Measurements from ENCODE around the gene SEMA7A. TPM values are rescaled to one million over a fixed set of nuclear protein-coding genes. Genes with fewer than 3 reads are reported as not detected.

Gene SEMA7A
- total and polyA plus RNA-seq, 9 of the 15 experiments (the other 6 are each of a cell fraction or from before 2014, with no cell fraction given): 0.04 to 8.2 (median 5.4) TPM; not detected in 1

GRCh38 chr15:74433592-74434262 lies at the start of gene SEMA7A (continued):
- TF ChIP-seq CREB1 (IDR thresholded peaks at IDR 0.05) (0 out of 2 replicates have a peak, but pooled peaks have one; percentile 24), CREB1 (CRISPR knock-in tag; IDR thresholded peaks at IDR 0.05) (no peak), ELF1 (tag; IDR thresholded peaks at IDR 0.05) (no peak), NELFE (IDR thresholded peaks at IDR 0.05; ENCODE audit: insufficient read depth, insufficient read length) (no peak), ZBTB34 (CRISPR knock-in tag; IDR thresholded peaks at IDR 0.05) (no peak), KDM4B (IDR thresholded peaks at IDR 0.05; ENCODE audit: borderline replicate concordance in 2 of 2, low read depth in 1 of 2) (no peak), MLX (CRISPR knock-in tag; conservative IDR thresholded peaks at IDR 0.05) (no peak), E2F5 (CRISPR knock-in tag; IDR thresholded peaks at IDR 0.05) (no peak), BMI1 (IDR thresholded peaks at IDR 0.05; ENCODE audit: low read length) (no peak), ZNF165 (CRISPR knock-in tag; IDR thresholded peaks at IDR 0.05; ENCODE audit: borderline replicate concordance) (no peak; the same call in 1 of the 2 replicates), HMG20A (CRISPR knock-in tag; conservative IDR thresholded peaks at IDR 0.05) (no peak), MAZ (CRISPR knock-in tag; conservative IDR thresholded peaks at IDR 0.05 in 1 of 2, IDR thresholded peaks at IDR 0.05 in 1 of 2) (peak in 1 of 2 experiments; percentile 17; a peak in 3 of 4 replicates), ATF3 (IDR thresholded peaks at IDR 0.05) (no peak), ATF3 (CRISPR knock-in tag; conservative IDR thresholded peaks at IDR 0.05) (no peak), ZNF583 (CRISPR knock-in tag; IDR thresholded peaks at IDR 0.05) (no peak; the same call in 1 of the 2 replicates), HDAC1 (IDR thresholded peaks at IDR 0.05) (peak in 1 of 2 experiments; percentile 2; a peak in 2 of 4 replicates), U2AF1 (optimal IDR thresholded peaks at IDR 0.05; ENCODE audit: low read depth, low read length) (peak; percentile 43), NFIX (CRISPR knock-in tag; IDR thresholded peaks at IDR 0.05; ENCODE audit: low read depth) (no peak), ZNF280B (CRISPR knock-in tag; IDR thresholded peaks at IDR 0.05) (no peak), ZNF644 (tag; IDR thresholded peaks at IDR 0.05; ENCODE audit: low read depth) (0 out of 2 replicates have a peak, but pooled peaks have one; percentile 32)

All from K562 (cell line).